Measurements from ENCODE around the gene ATP9A.

GRCh38 chr20:51586005-51586440, 182.2 kb downstream of the ATP9A start:
- no peak for TF ChIP-seq CTCF (IDR thresholded peaks at IDR 0.05)
- TF ChIP-seq POLR2A (IDR thresholded peaks at IDR 0.05) = no peak

Measured in testis (tissue), 2 donors.